ENCODE results near the gene RASL11B. TPM values are rescaled to one million over a fixed set of nuclear protein-coding genes. Genes with fewer than 3 reads are reported as not detected.

The RASL11B gene, protein sequence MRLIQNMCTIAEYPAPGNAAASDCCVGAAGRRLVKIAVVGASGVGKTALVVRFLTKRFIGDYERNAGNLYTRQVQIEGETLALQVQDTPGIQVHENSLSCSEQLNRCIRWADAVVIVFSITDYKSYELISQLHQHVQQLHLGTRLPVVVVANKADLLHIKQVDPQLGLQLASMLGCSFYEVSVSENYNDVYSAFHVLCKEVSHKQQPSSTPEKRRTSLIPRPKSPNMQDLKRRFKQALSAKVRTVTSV
- total RNA-seq = under 1 TPM; 0.23 to 0.25 TPM

DNA sequence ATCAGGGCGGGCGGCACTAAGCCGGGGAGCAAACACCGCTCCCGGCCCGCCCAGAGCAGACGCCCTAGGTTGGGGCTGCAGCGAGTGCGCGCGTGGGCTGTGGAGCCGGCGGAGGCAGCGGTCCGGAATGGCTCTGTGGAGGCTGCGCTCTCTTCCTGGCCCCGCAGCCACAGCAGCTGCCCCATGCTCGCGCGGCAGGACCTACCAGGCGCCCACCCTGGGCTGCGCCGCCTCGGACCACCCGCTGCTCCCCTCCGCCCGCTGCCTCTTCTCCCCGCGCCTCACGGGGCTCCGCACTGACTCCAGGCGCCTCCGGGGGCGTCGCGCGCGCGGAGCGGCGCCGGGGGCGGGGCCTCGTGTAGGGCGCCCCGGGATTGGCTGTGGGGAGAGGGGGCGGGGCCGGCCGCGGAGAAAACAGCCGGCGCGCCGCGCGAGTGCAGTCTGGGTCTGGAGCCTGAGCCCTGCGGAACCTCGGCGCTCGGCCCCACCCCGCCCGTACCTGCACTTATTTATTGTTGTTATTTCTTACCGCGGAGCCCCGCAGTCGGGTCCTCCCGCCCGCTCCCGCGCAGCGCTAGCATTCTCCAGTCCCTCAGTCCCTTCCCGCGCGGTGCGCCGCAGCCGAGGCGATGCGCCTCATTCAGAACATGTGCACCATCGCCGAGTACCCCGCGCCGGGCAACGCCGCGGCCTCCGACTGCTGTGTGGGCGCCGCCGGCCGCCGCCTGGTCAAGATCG, at the start of gene RASL11B:
RASL11B (plus strand) TSS at position 439 of the 738 bp plus-strand sequence; CDS start at position 630, 191 bp downstream.
- H3K9me3 Mint-ChIP-seq (ENCODE audit: low read depth) = peaks cover 6% of the 10 kb centered on the region
- peaks cover 9% of the 10 kb centered on the region for H3K4me1 Mint-ChIP-seq
- ChIA-PET CTCF (interaction anchor here (0.8 kb wide), 1 partner anchor 135 kb away, joined by 3 read pairs; no protein-coding TSS in a partner anchor), POLR2A (no interaction called here)
- peak within 1 kb of the TSS; percentile 73 for H3K27ac Mint-ChIP-seq
- H3K27me3 Mint-ChIP-seq = peaks cover 30% of the 10 kb centered on the region
- intact Hi-C loops (cut with DNase I, micrococcal nuclease) = loop anchor here (1.0 to 5.0 kb wide), 5 partner anchors 40 to 1020 kb away; partner anchors contain the start of genes DCUN1D4 (in 1 of the 2) and USP46 (in 1 of the 2)
- peak within 1 kb of the TSS; percentile 63 for H3K4me3 Mint-ChIP-seq
- DNase-seq (peak; percentile 91), ATAC-seq (peak; percentile 99)
- H3K36me3 Mint-ChIP-seq (ENCODE audit: low read depth) = peaks cover 3% of the 10 kb centered on the region

DNA sequence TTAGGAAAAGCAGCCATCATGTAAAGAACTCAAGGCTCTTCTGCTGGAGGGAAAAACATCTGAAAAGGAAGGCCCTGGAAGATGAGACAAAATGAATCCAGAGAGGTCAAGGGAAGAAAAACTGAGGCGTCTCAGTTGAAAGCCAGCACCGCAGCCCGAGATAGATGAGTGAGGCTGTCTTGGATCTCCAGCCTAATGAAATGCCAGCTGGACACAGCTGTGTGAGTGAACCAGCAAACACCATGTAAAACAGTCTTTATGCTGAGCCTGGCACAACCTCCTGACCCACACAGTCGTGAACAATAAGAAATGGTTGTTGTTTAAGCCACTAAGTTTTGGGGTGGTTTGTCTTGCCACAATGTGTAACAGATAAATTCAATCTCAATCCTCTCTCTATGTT, 48.6 kb upstream of the RASL11B start:
- no peaks in the 10 kb centered on the region for H3K9me3 Mint-ChIP-seq (ENCODE audit: low read depth)
- no peak for ATAC-seq
- CTCF ChIA-PET = interaction anchor here (1.0 kb wide), 1 partner anchor 17 kb away, joined by 3 read pairs; no protein-coding TSS in a partner anchor
- H3K4me1 Mint-ChIP-seq = no peaks in the 10 kb centered on the region
- no peak overlapping the region for H3K4me3 Mint-ChIP-seq
- intact Hi-C loops (cut with DNase I, micrococcal nuclease) = no loop called here
- POLR2A ChIA-PET = no interaction called here
- DNase-seq = no peak
- no peaks in the 10 kb centered on the region for H3K27me3 Mint-ChIP-seq
- H3K36me3 Mint-ChIP-seq (ENCODE audit: low read depth) = no peaks in the 10 kb centered on the region
- no peak overlapping the region for H3K27ac Mint-ChIP-seq

DNA sequence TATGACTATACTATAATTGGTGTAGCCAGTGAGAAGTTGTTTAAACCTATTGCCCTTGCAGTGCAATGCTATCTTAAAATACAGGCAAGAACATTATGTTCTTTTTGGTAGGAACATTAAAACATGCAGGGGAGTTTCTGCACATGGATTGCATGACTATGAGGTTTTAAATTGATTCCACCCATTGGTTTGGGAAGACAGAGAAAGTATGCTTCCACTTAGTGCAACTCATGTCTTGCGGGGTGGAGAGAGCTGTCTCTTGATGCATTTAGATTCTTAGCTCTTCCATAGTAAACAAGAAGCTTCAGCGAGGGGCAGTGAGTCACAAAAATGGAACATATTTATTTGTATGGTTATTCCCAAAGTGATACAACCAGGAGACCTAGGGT, 39.5 kb upstream of the RASL11B start:
- intact Hi-C loops (cut with DNase I, micrococcal nuclease) = loop anchor here (2.0 to 5.0 kb wide), 4 partner anchors 40 to 160 kb away; partner anchors contain the start of gene RASL11B (in 1 of the 2)
- peak overlapping the region; percentile 84 for H3K27ac Mint-ChIP-seq
- POLR2A ChIA-PET = no interaction called here
- no peaks in the 10 kb centered on the region for H3K27me3 Mint-ChIP-seq
- H3K4me3 Mint-ChIP-seq = no peak overlapping the region
- H3K36me3 Mint-ChIP-seq (ENCODE audit: low read depth) = peaks cover 4% of the 10 kb centered on the region
- H3K9me3 Mint-ChIP-seq (ENCODE audit: low read depth) = peaks cover 4% of the 10 kb centered on the region
- ATAC-seq (no peak), DNase-seq (no peak)
- peaks cover 37% of the 10 kb centered on the region for H3K4me1 Mint-ChIP-seq
- CTCF ChIA-PET = interaction anchor here (0.8 to 1.0 kb wide), 3 partner anchors 23 to 161 kb away, joined by 3 read pairs; no protein-coding TSS in a partner anchor

DNA sequence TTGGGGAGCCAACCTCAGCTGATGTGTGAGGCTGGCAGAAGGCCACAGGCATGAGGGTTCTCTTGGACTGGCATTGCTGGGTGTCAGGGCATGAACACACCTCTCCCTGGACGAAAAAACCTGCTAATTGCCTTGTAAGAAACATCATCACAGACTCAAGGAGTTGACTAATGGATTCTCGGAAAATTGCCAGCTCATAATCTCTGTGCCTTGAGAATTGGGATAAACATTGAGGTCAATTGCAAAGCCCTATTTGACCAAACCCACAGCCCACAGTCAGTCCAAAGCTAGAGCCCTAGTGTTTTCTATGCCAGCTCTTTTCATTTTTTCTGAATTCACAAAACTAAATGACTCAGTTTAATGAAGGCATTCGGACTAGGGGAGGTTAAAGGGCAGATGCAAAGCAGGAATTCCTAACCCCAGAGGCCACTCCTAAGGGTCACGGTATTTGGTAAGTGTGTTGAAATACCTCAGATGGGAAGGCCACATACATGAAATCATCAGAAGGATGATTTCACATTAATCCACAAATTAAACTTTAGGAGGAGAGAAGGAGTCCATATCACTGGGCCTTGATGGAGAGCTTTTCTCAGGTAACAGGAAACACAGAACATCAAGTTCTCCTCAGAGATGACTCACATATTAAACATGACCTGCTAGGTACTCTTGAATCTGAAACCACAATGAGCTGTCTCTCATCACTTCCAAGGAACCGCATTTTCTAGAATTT, 39.0 kb upstream of the RASL11B start:
- ChIA-PET POLR2A (interaction anchor here (1.0 kb wide), 1 partner anchor 110 kb away, joined by 3 read pairs; no protein-coding TSS in a partner anchor), CTCF (interaction anchor here (0.8 to 1.0 kb wide), 3 partner anchors 22 to 160 kb away, joined by 3 read pairs; no protein-coding TSS in a partner anchor)
- peak overlapping the region; percentile 84 for H3K27ac Mint-ChIP-seq
- H3K9me3 Mint-ChIP-seq (ENCODE audit: low read depth) = peaks cover 4% of the 10 kb centered on the region
- H3K4me1 Mint-ChIP-seq = peaks cover 37% of the 10 kb centered on the region
- intact Hi-C loops (cut with DNase I, micrococcal nuclease) = loop anchor here (2.0 to 5.0 kb wide), 4 partner anchors 39 to 159 kb away; partner anchors contain the start of gene RASL11B (in 1 of the 2)
- DNase-seq (peak; percentile 39), ATAC-seq (peak; percentile 89)
- H3K27me3 Mint-ChIP-seq = no peaks in the 10 kb centered on the region
- no peak overlapping the region for H3K4me3 Mint-ChIP-seq
- peaks cover 4% of the 10 kb centered on the region for H3K36me3 Mint-ChIP-seq (ENCODE audit: low read depth)

DNA sequence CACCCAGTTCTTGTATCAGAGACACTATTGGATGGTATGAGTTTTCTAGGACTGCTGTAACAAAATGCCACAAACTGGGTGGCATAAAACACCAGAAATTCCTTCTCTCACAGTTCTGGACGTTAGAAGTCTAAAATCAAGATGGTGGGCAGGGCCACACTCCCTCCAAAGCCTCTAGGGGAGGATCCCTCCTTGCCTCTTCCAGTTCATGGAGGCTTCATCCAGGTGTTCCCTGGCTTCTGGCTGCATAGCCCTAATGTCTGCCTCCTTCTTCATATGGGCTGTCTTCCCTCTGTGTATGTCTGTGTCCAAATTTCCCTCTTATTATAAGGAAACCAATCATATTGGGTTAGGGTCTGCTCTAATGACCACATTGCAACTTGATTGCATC, 38.4 kb upstream of the RASL11B start:
- CTCF ChIA-PET = interaction anchor here (1.0 kb wide), 1 partner anchor 160 kb away, joined by 3 read pairs; no protein-coding TSS in a partner anchor
- Mint-ChIP-seq H3K27me3 (no peaks in the 10 kb centered on the region), H3K9me3 (ENCODE audit: low read depth) (peaks cover 4% of the 10 kb centered on the region), H3K4me1 (peaks cover 37% of the 10 kb centered on the region), H3K36me3 (ENCODE audit: low read depth) (peaks cover 4% of the 10 kb centered on the region), H3K4me3 (no peak overlapping the region), H3K27ac (peak overlapping the region; percentile 67)
- intact Hi-C loops (cut with DNase I, micrococcal nuclease) = loop anchor here (2.0 to 5.0 kb wide), 4 partner anchors 39 to 159 kb away; partner anchors contain the start of gene RASL11B (in 1 of the 2)
- no peak for ATAC-seq
- no peak for DNase-seq
- POLR2A ChIA-PET = interaction anchor here (1.0 kb wide), 1 partner anchor 111 kb away, joined by 3 read pairs; no protein-coding TSS in a partner anchor

DNA sequence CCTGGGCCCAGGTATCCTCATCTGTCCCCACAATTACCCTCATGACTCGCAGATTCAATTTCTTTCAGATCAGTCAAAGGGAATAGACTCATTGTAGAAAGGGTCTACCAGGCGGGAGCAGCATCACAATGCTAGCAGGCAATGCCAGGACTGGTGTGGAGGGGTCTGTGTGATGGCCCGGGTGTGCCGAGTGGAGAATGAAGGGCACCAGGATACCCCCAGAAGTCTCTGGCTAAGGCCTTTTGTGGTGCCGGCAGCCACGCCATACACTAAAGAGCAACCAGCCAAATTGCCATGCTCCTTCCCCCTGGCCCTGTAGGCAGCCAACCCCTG, 37.9 kb upstream of the RASL11B start:
- DNase-seq = no peak
- Mint-ChIP-seq H3K27me3 (no peaks in the 10 kb centered on the region), H3K4me1 (peaks cover 37% of the 10 kb centered on the region), H3K27ac (peak overlapping the region; percentile 41), H3K36me3 (ENCODE audit: low read depth) (peaks cover 4% of the 10 kb centered on the region), H3K4me3 (no peak overlapping the region), H3K9me3 (ENCODE audit: low read depth) (peaks cover 4% of the 10 kb centered on the region)
- ChIA-PET CTCF (interaction anchor here (1.1 kb wide), 1 partner anchor 13 kb away, joined by 3 read pairs; no protein-coding TSS in a partner anchor), POLR2A (no interaction called here)
- ATAC-seq = no peak
- intact Hi-C loops (cut with DNase I, micrococcal nuclease) = loop anchor here in 1 of 2 experiments (5.0 kb wide), 3 partner anchors 38 to 158 kb away; partner anchors contain the start of gene RASL11B

DNA sequence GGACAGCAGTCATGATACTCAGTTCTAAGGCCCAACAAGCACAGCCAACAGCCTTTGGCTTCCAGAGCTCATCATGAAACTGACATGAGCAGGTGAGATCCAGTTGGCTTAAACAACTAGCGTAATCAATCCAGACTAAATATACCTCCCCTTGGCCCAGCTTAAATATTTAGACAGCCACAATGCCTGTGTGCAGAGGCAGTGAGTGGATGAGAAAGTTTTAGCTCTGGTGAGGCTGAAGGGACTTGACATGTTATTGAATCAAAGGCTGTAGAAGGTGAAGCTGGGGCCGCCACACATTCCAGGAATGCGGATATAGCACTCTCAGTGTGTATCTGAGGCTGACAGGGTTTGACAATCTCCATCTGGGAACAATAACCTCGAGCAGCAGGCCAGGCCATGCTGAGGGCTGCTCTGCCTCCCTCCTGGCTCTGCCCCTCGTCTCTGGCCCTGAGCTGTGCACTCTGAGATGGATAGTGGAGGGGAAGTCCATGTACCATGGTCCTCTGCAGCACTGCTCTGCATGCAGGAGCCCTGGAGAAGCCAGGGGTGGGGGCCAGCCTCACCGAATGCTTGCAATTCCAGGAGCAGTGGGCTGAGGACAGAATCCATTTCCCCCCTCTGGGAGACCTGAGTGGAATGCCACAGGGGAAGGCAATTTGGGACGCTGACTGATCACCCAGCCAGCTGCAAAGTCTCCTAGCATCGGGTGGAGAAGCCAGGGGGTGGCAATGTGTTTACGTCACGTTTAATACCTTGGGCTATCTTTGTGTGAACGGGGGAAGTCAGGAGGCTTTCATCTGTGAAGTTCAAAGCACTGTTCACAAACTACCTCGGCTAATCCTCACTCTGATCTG, 37.3 kb upstream of the RASL11B start:
- no peaks in the 10 kb centered on the region for H3K27me3 Mint-ChIP-seq
- H3K36me3 Mint-ChIP-seq (ENCODE audit: low read depth) = peaks cover 4% of the 10 kb centered on the region
- ChIA-PET POLR2A (no interaction called here), CTCF (interaction anchor here (1.1 kb wide), 1 partner anchor 13 kb away, joined by 3 read pairs; no protein-coding TSS in a partner anchor)
- no peak overlapping the region for H3K4me3 Mint-ChIP-seq
- no peak for ATAC-seq
- H3K4me1 Mint-ChIP-seq = peaks cover 37% of the 10 kb centered on the region
- no peak for DNase-seq
- intact Hi-C loops (cut with DNase I, micrococcal nuclease) = loop anchor here in 1 of 2 experiments (5.0 kb wide), 3 partner anchors 37 to 157 kb away; partner anchors contain the start of gene RASL11B
- H3K27ac Mint-ChIP-seq = peak overlapping the region; percentile 41
- peaks cover 4% of the 10 kb centered on the region for H3K9me3 Mint-ChIP-seq (ENCODE audit: low read depth)

DNA sequence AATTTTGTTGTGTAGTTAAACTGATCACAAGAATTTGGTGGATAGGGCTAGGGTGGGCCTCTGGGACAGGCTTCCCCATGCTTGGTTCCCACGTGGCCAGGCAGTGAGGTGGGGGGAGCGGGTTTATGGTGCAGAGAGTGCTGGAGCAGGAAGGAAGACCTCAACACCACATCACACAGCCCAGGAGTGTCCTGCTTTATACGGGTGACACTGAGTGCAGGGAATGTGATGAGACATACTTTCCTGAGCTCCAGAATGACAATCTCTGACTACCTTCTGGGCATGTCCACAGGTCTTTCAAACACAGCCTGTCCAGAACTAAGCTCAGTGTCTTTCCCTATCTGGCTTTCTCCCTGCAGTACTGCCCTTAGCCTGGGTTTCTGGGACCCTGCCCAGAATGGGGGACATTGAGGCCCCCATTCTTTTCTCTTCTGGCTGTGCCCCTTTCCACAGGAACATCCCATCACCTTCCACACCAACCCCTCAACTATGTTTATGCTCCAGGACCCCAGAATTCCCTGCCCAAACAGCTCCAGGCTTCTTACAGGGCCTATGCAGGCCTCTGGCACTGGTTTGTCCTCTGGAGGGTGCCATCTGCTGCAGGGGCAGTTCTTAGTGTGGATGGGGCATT, 36.5 kb upstream of the RASL11B start:
- peaks cover 4% of the 10 kb centered on the region for H3K36me3 Mint-ChIP-seq (ENCODE audit: low read depth)
- peaks cover 37% of the 10 kb centered on the region for H3K4me1 Mint-ChIP-seq
- H3K9me3 Mint-ChIP-seq (ENCODE audit: low read depth) = peaks cover 4% of the 10 kb centered on the region
- no peaks in the 10 kb centered on the region for H3K27me3 Mint-ChIP-seq
- ATAC-seq = no peak
- intact Hi-C loops (cut with DNase I, micrococcal nuclease) = no loop called here
- ChIA-PET POLR2A (no interaction called here), CTCF (interaction anchor here (0.6 kb wide), 1 partner anchor 235 kb away, joined by 3 read pairs; no protein-coding TSS in a partner anchor)
- DNase-seq = no peak
- no peak overlapping the region for H3K4me3 Mint-ChIP-seq
- H3K27ac Mint-ChIP-seq = peak overlapping the region; percentile 31

DNA sequence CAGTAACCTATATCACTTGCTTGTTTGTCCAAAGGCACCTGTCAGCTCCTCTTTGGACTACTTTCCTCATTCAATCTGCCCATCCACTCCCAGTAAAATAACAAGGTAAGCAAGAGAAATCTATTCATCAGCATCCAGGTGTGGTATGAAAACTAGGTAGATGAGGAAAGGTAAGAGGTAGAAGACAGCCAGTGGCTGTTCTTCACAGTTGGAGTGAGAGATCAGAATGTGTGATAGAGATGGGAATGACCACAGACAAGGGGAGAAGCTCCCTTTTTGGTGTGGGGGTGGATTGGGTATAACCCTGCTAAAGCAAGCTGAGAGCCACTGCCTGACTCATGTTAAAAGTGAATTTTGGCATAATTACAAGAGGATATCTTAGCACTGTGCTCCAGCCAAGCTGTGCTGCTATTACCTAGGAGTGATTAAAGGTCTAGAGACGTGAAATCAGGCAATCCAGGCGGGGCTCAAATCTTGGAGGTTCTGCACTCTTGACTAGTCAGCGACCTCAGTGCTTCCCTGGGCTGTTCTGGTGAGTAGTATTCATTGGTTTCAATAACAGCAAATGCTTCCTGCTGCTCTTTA, 28.1 kb upstream of the RASL11B start:
- DNase-seq (no peak), ATAC-seq (no peak)
- Mint-ChIP-seq H3K36me3 (ENCODE audit: low read depth) (no peaks in the 10 kb centered on the region), H3K27me3 (peaks cover 7% of the 10 kb centered on the region), H3K4me3 (no peak overlapping the region), H3K4me1 (no peaks in the 10 kb centered on the region), H3K27ac (no peak overlapping the region), H3K9me3 (ENCODE audit: low read depth) (no peaks in the 10 kb centered on the region)
- POLR2A ChIA-PET = no interaction called here
- intact Hi-C loops (cut with DNase I, micrococcal nuclease) = no loop called here
- CTCF ChIA-PET = interaction anchor here (1.2 kb wide), 1 partner anchor 9 kb away, joined by 3 read pairs; no protein-coding TSS in a partner anchor
